ENCODE measurements around the gene TMEM179. TPM values are rescaled to one million over a fixed set of nuclear protein-coding genes. Genes with fewer than 3 reads are reported as not detected.

The TMEM179 gene
- total RNA-seq, 1 donor from 2014 or later, result 20.2 TPM

DNA sequence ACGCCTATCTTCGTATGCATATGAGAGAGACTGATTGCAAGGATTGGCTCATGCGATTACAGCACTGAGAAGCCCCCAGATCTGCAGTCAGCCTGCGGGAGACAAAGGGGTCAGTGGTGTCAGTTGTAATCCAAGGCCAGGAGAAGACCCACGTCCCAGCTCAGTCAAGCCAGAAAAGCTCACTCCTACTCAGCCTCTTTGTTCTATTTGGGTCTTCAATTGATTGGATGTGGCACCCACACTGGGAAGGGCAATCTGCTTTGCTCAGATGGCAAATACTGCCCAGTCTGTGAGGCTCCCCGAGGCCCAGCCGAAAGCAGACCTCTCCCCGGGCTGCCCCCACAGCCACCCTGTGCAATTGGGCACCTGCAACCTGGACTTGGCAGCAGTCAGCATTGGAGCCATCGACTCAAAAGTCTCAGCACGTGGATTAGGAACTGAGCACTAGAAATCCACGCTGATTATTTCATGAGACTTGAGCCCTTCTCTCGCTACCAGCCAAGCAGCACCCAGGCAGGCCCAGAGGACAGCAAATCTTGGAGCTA, 39.6 kb upstream of the TMEM179 start:
- no peaks in the 10 kb centered on the region for H3K27me3 Mint-ChIP-seq (ENCODE audit: low read depth)
- no peak for TF ChIP-seq CTCF (conservative IDR thresholded peaks at IDR 0.05)
- H3K36me3 Mint-ChIP-seq (ENCODE audit: low read depth), result peaks cover 4% of the 10 kb centered on the region
- H3K4me1 Mint-ChIP-seq, result peaks cover 12% of the 10 kb centered on the region
- DNase-seq (ENCODE audit: low read depth, low spot score), result no peak
- H3K27ac Mint-ChIP-seq (ENCODE audit: unreplicated experiment), result no peak overlapping the region
- H3K9me3 Mint-ChIP-seq, result peaks cover 10% of the 10 kb centered on the region
- H3K4me3 Mint-ChIP-seq, result no peak overlapping the region

GRCh38 chr14:104643306-104643705, 38.7 kb upstream of the TMEM179 start:
- TF ChIP-seq CTCF (conservative IDR thresholded peaks at IDR 0.05), result no peak
- Mint-ChIP-seq H3K36me3 (ENCODE audit: low read depth) (peaks cover 4% of the 10 kb centered on the region), H3K4me1 (peaks cover 16% of the 10 kb centered on the region), H3K9me3 (peaks cover 10% of the 10 kb centered on the region), H3K27me3 (ENCODE audit: low read depth) (peaks cover 5% of the 10 kb centered on the region), H3K4me3 (no peak overlapping the region), H3K27ac (ENCODE audit: unreplicated experiment) (no peak overlapping the region)
- DNase-seq (ENCODE audit: low read depth, low spot score), result no peak

- peaks cover 13% of the 10 kb centered on the region for H3K27me3 Mint-ChIP-seq (ENCODE audit: low read depth)
- no peak overlapping the region for H3K27ac Mint-ChIP-seq (ENCODE audit: unreplicated experiment)
Measured at GRCh38 chr14:104642540-104642868, 37.9 kb upstream of the TMEM179 start.

GRCh38 chr14:104641753-104642539, 37.4 kb upstream of the TMEM179 start:
- no peak overlapping the region for H3K27ac Mint-ChIP-seq (ENCODE audit: unreplicated experiment)
- H3K27me3 Mint-ChIP-seq (ENCODE audit: low read depth), result peaks cover 14% of the 10 kb centered on the region
- no peak overlapping the region for H3K4me3 Mint-ChIP-seq
- TF ChIP-seq CTCF (conservative IDR thresholded peaks at IDR 0.05), result no peak
- peaks cover 19% of the 10 kb centered on the region for H3K4me1 Mint-ChIP-seq
- H3K36me3 Mint-ChIP-seq (ENCODE audit: low read depth), result peaks cover 4% of the 10 kb centered on the region
- DNase-seq (ENCODE audit: low read depth, low spot score), result no peak
- H3K9me3 Mint-ChIP-seq, result peaks cover 10% of the 10 kb centered on the region

More at GRCh38 chr14:104642540-104642868, 37.9 kb upstream of the TMEM179 start:
- peaks cover 19% of the 10 kb centered on the region for H3K4me1 Mint-ChIP-seq
- TF ChIP-seq CTCF (conservative IDR thresholded peaks at IDR 0.05), result no peak
- DNase-seq (ENCODE audit: low read depth, low spot score), result no peak
- peaks cover 10% of the 10 kb centered on the region for H3K9me3 Mint-ChIP-seq
- no peak overlapping the region for H3K4me3 Mint-ChIP-seq
- H3K36me3 Mint-ChIP-seq (ENCODE audit: low read depth), result peaks cover 4% of the 10 kb centered on the region

DNA sequence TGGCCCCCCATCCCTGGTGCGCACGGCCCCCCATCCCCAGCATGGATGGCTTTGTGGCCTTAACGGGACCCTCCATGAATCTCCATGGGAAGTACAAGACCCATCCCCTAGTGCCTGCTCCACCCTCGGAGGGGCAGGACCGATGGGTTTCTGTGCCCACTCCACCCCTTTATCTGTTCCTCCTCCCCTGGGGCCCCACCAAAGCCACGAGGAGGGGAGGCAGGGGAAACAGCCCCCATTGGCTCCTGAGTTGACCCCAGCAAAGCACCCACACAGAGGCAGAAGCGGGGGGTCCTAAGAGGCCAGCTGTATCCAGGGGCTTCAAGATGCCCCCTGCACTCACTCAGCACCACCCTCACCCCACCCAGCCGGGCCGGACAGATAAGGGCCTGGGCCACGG, 36.1 kb upstream of the TMEM179 start:
- Mint-ChIP-seq H3K36me3 (ENCODE audit: low read depth) (peaks cover 4% of the 10 kb centered on the region), H3K27me3 (ENCODE audit: low read depth) (peaks cover 14% of the 10 kb centered on the region)

More for the DNA sequence above, 36.1 kb upstream of the TMEM179 start:
- DNase-seq (ENCODE audit: low read depth, low spot score), result no peak
- no peak for TF ChIP-seq CTCF (conservative IDR thresholded peaks at IDR 0.05)
- Mint-ChIP-seq H3K9me3 (peaks cover 6% of the 10 kb centered on the region), H3K4me3 (no peak overlapping the region), H3K27ac (ENCODE audit: unreplicated experiment) (no peak overlapping the region), H3K4me1 (peaks cover 19% of the 10 kb centered on the region)

All from neural crest cell (in vitro differentiated cells).